Activated CD4-positive, alpha-beta T cell treated with anti-CD3 and anti-CD28 coated beads, Interleukin-2, amount 10 ng/mL, durations not matched to agents 24 days and 14 days (primary cell): ENCODE data around the gene CTSE. TPM values are rescaled to one million over a fixed set of nuclear protein-coding genes. Genes with fewer than 3 reads are reported as not detected.
"Not testable (repeated sequence)": the region's sequence is repeated elsewhere in the genome, so short reads cannot be mapped to it uniquely, and the experiment has no call there.

ENCODE experiments used
- DNase-seq: peaks from one replicate; pipeline ENCODE4 v3.0.0; 2022
- H3K27ac Mint-ChIP-seq: one replicate; pipeline ENCODE4 v1.8.0; 2022; ENCODE audit warnings: mild to moderate bottlenecking, mixed read lengths
- H3K27me3 Mint-ChIP-seq: one replicate; pipeline ENCODE4 v1.8.0; 2022; ENCODE audit warnings: mixed read lengths
- H3K36me3 Mint-ChIP-seq: one replicate; pipeline ENCODE4 v1.8.0; 2022; ENCODE audit warnings: low read depth, mild to moderate bottlenecking, mixed read lengths
- H3K4me1 Mint-ChIP-seq: one replicate; pipeline ENCODE4 v1.8.0; 2021; ENCODE audit warnings: mixed read lengths
- H3K4me3 Mint-ChIP-seq: one replicate; pipeline ENCODE4 v1.8.0; 2022; ENCODE audit warnings: mild to moderate bottlenecking, moderate library complexity, mixed read lengths
- H3K9me3 Mint-ChIP-seq: one replicate; pipeline ENCODE4 v1.8.0; 2021; ENCODE audit warnings: mixed read lengths
- intact Hi-C: fragments of 100-400 bp; cut with micrococcal nuclease; formaldehyde crosslinking; loops from one replicate; pipeline ENCODE4 v1.15.1; 2023
- total RNA-seq: library from RNA; stranded (reverse); gene quantifications from 2 replicates; pipeline ENCODE4 v1.2.3, GENCODE V29; 2022

Gene CTSE
- total RNA-seq, 1 donor from 2014 or later: not detected

DNA sequence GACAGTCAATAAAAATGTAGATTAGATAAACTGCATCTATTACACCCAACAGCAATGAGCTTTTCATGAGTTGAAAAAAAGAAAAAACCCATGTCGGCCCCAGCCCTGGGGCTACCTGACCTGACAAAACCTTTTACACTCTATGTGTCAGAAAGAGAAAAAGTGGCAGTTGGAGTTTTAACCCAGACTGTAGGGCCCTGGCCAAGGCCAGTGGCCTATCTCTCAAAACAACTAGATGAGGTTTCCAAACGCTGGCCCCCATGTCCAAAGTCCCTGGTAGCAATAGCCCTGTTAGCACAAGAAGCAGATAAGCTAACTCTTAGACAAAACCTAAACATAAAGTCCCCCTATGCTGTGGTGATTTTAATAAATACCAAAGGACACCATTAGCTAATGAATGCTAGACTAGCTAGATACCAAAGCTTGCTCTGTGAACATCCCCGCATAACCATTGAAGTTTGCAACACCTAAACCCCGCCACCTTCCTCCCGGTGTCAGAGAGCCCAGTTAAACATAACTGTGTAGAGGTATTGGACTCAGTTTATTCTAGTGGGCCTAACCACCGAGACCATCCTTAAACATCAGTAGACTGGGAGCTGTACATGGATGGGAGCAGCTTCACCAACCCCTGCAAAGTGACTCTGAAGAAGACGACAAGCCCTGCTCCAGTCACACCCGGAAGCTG, 32.1 kb upstream of the CTSE start:
- DNase-seq, H3K4me3 Mint-ChIP-seq, H3K27ac Mint-ChIP-seq, H3K9me3 Mint-ChIP-seq, H3K36me3 Mint-ChIP-seq, intact Hi-C loops: not testable (repeated sequence)
- H3K4me1 Mint-ChIP-seq: peaks cover 24% of the 10 kb centered on the region
- H3K27me3 Mint-ChIP-seq: peaks cover 38% of the 10 kb centered on the region

DNA sequence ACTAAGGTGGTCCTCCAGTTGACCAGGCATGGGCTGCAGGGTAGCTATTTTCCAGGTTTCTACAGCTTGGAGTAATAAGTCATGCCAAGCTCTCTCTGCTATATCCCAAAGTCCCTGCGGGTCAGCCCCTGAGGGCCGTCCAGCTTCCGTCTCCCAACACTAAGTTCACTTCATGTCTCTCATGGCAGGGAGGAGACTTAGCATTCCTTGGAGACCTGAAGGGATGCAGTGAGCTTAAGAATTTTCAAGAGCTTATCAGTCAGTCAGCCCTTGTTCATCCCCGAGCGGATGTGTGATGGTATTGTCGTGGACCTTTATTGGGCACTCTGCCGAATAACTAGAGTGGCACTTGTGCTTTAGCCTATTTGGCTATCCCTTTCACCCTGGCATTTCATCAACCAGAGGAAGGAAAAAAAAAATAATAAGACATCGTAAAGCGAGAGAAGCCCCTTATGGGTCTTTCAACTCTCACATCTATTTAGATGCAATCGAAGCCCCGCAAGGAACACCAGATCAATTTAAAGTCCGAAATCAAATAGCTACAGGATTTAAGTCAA, 31.5 kb upstream of the CTSE start:
- H3K4me3 Mint-ChIP-seq, H3K9me3 Mint-ChIP-seq, H3K36me3 Mint-ChIP-seq, H3K27ac Mint-ChIP-seq, intact Hi-C loops, DNase-seq: not testable (repeated sequence)
- Mint-ChIP-seq H3K4me1 (peaks cover 28% of the 10 kb centered on the region), H3K27me3 (peaks cover 32% of the 10 kb centered on the region)

DNA sequence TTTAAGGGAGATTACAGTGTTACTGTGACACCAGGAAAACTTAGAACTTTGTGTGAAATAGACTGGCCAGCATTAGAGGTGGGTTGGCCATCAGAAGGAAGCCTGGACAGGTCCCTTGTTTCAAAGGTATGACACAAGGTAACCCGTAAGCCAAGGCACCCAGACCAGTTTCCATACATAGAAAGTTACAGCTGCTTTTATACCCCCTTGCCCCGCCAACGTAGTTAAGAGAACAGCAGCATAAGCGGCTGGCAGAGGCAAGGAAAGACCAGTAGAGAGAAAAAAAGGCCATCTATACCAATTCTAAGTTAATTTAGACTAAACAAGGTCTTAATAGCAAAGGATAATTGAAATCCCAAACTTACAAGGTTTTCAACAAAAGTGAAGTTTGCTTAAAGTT, 29.9 kb upstream of the CTSE start:
- H3K27ac Mint-ChIP-seq, DNase-seq, H3K9me3 Mint-ChIP-seq, H3K36me3 Mint-ChIP-seq: not testable (repeated sequence)
- Mint-ChIP-seq H3K4me3 (peak overlapping the region; percentile 6), H3K27me3 (peaks cover 28% of the 10 kb centered on the region), H3K4me1 (peaks cover 31% of the 10 kb centered on the region)
- intact Hi-C loops: loop anchor here (2.0 kb wide), 1 partner anchor 13 kb away; no protein-coding TSS in a partner anchor

- Mint-ChIP-seq H3K27ac (peak within 1 kb of the TSS; percentile 12), H3K4me3 (peak within 1 kb of the TSS; percentile 6), H3K4me1 (peaks cover 31% of the 10 kb centered on the region), H3K27me3 (peaks cover 32% of the 10 kb centered on the region)
- intact Hi-C loops: loop anchor here (2.0 kb wide), 1 partner anchor 14 kb away; no protein-coding TSS in a partner anchor
- not testable (repeated sequence) for H3K9me3 Mint-ChIP-seq, H3K36me3 Mint-ChIP-seq
- DNase-seq: peak; percentile 83
Observed at GRCh38 chr1:206052919-206053610, 29.4 kb upstream of the CTSE start, which contains the start of gene RHEX. RHEX (plus strand) TSS chr1:206053173; CDS start chr1:206097829, 44,656 bp downstream.

DNA sequence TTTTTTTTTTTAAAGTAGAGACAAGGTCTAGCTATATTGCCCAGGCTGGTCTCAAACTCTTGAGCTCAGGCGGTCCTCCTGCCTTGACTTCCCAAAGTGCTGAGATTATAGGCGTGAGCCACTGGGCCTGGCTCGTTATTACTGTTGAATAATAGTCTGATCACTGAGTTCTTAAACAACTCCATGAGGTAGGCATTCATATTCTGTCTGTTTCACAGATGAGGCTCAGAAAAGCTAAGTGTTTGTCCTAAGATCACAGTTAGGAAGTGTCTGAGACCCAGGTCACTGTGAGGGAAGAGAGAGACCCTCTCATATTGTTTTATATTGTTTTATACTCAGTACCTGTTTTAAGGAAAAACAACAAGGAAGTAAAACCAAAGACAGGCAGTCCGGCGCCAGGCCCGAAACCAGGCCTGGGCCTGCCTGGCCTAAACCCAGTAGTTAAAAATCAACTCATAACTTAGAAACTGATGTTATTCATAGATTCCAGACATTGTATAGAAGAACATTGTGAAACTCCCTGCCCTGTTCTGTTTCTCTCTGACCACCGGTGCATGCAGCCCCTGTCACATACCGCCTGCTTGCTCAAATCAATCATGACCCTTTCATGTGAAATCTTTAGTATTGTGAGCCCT, 28.7 kb upstream of the CTSE start:
- not testable (repeated sequence) for H3K27ac Mint-ChIP-seq, H3K9me3 Mint-ChIP-seq, DNase-seq, H3K4me3 Mint-ChIP-seq, H3K36me3 Mint-ChIP-seq
- H3K27me3 Mint-ChIP-seq: peaks cover 35% of the 10 kb centered on the region
- intact Hi-C loops: loop anchor here (2.0 kb wide), 1 partner anchor 14 kb away; no protein-coding TSS in a partner anchor
- peaks cover 31% of the 10 kb centered on the region for H3K4me1 Mint-ChIP-seq

DNA sequence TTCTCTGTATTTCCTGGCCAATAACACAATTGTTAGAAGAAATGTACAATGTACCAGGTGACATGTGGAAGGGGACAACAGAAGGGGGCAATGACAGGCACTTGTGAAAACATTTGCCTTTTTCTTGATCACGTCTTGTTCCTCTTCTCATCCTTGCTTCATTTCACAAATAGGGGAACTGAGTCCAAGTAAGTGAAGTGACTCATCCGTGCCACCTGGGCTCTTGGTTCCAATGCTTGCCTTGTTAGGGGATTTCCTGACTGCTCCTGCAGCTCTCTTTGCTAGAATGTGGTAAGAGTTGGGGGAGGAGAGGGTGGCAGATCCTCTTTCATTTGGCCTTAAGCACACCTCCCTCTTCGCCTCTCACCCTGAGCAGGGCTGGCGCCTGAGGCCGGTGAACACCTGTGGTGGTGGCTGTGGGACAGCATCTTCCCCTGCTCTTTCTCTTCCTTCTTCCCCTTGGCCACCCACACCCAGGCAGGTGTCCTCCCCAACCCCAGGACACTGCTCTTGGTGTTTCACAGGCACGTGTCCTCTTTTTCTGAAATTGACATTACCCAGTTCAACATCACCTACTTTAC, 27.1 kb upstream of the CTSE start:
- Mint-ChIP-seq H3K27ac (peak overlapping the region; percentile 64), H3K9me3 (no peaks in the 10 kb centered on the region), H3K27me3 (peaks cover 27% of the 10 kb centered on the region), H3K36me3 (no peaks in the 10 kb centered on the region), H3K4me1 (peaks cover 31% of the 10 kb centered on the region), H3K4me3 (peak overlapping the region; percentile 35)
- DNase-seq: peak; percentile 86
- intact Hi-C loops: loop anchor here (1.0 kb wide), 1 partner anchor 49 kb away; no protein-coding TSS in a partner anchor

DNA sequence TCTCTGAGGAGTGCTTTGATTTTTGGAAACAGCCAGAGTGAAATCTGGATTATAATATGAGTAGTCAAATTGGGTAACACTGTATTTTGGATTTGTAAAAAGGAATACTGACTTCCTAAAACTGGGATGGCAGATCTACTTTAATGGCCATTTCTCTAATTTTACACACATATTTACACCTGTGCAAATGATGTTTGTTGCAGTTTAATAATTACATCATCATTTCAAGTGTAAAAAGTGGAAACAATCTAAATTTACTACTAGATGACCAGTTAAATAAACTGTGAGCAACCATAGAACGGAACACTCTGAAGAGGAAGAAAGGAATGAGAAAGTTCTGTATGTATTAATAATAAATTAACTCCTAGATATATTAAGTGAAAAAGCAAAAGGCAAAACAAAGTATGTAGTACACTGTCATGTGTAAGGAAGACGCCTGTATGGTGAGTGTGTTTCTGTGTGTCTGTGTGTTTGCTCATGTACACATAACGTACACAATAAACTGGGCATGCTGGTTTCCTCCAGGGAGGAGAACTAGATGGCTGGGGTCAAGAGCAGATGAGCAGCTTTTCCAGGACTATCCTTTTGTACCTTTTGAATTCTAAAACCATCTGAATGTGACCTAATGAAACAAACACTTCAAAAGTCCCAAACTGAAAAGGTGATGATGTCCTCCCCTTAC, 26.4 kb upstream of the CTSE start:
- DNase-seq: no peak
- Mint-ChIP-seq H3K27ac (no peak overlapping the region), H3K4me1 (peaks cover 31% of the 10 kb centered on the region), H3K9me3 (no peaks in the 10 kb centered on the region), H3K36me3 (no peaks in the 10 kb centered on the region), H3K27me3 (peaks cover 20% of the 10 kb centered on the region), H3K4me3 (no peak overlapping the region)
- intact Hi-C loops: loop anchor here (1.0 kb wide), 1 partner anchor 49 kb away; no protein-coding TSS in a partner anchor

- Mint-ChIP-seq H3K4me1 (peaks cover 31% of the 10 kb centered on the region), H3K9me3 (no peaks in the 10 kb centered on the region)
- DNase-seq: no peak
Observed at GRCh38 chr1:206049293-206049692, 25.6 kb upstream of the CTSE start.

GRCh38 chr1:206048582-206048981, 24.9 kb upstream of the CTSE start:
- H3K27me3 Mint-ChIP-seq: peaks cover 18% of the 10 kb centered on the region
- H3K4me3 Mint-ChIP-seq: no peak overlapping the region
- no peaks in the 10 kb centered on the region for H3K36me3 Mint-ChIP-seq
- intact Hi-C loops: no loop called here
- DNase-seq: no peak
- peaks cover 30% of the 10 kb centered on the region for H3K4me1 Mint-ChIP-seq
- no peak overlapping the region for H3K27ac Mint-ChIP-seq
- no peaks in the 10 kb centered on the region for H3K9me3 Mint-ChIP-seq

More at GRCh38 chr1:206049293-206049692, 25.6 kb upstream of the CTSE start:
- intact Hi-C loops: no loop called here
- H3K4me3 Mint-ChIP-seq: no peak overlapping the region
- H3K36me3 Mint-ChIP-seq: no peaks in the 10 kb centered on the region
- H3K27ac Mint-ChIP-seq: no peak overlapping the region
- peaks cover 21% of the 10 kb centered on the region for H3K27me3 Mint-ChIP-seq

DNA sequence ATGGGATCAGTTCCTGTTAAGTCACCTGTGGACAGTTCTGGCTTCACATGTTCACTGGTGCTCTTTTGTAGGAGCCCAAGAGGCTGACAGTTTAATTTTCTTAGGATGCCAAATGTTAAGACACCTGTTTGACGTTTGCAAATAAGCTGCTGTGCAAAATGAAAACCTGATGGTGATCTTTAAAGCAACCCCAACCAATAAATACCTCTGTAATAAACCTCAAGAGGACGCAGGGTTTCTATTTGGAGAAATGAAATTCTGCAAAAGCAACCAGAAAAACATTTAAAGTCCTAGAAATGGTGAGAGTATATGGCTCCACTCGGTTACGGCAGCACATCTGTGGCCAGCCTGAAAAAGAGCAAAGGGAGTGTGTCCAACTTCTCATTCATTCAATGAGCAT, 23.6 kb upstream of the CTSE start:
- peaks cover 21% of the 10 kb centered on the region for H3K4me1 Mint-ChIP-seq
- H3K36me3 Mint-ChIP-seq: no peaks in the 10 kb centered on the region
- H3K27me3 Mint-ChIP-seq: peaks cover 21% of the 10 kb centered on the region
- intact Hi-C loops: no loop called here
- no peaks in the 10 kb centered on the region for H3K9me3 Mint-ChIP-seq
- H3K4me3 Mint-ChIP-seq: no peak overlapping the region
- H3K27ac Mint-ChIP-seq: no peak overlapping the region
- DNase-seq: no peak

DNA sequence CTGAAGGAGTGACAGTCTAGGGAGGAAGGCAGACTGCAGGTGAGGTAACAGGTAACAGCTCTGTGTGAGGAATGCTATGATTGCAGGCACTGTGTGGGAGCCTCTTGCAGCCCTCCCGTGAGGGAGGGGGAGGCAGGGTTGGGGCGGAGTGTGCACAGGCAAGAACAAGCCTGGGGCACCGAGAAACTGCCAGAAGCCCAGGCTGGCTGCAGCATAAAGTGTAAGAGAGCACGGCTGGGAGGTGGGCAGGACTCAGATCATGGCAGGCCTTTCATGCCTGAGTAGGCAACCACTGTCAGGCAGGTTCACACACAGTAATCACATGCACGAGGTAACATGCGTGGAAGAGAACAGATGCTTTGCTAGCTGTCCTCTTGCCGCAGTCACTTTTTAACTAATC, 17.9 kb upstream of the CTSE start:
- Mint-ChIP-seq H3K4me1 (peaks cover 13% of the 10 kb centered on the region), H3K27me3 (peaks cover 47% of the 10 kb centered on the region), H3K27ac (no peak overlapping the region), H3K9me3 (no peaks in the 10 kb centered on the region), H3K4me3 (no peak overlapping the region), H3K36me3 (no peaks in the 10 kb centered on the region)
- no peak for DNase-seq
- intact Hi-C loops: no loop called here

GRCh38 chr1:206040328-206040727, 16.6 kb upstream of the CTSE start:
- H3K9me3 Mint-ChIP-seq: no peaks in the 10 kb centered on the region
- no peak for DNase-seq
- peaks cover 54% of the 10 kb centered on the region for H3K27me3 Mint-ChIP-seq
- no peaks in the 10 kb centered on the region for H3K36me3 Mint-ChIP-seq
- intact Hi-C loops: no loop called here
- H3K4me1 Mint-ChIP-seq: peaks cover 13% of the 10 kb centered on the region
- H3K27ac Mint-ChIP-seq: no peak overlapping the region
- no peak overlapping the region for H3K4me3 Mint-ChIP-seq
